Astrocyte of the spinal cord (primary cell): ENCODE data around the gene NOL7.

Experiments
- DNase-seq: peaks from one replicate; pipeline ENCODE4 v3.0.0; 2011; ENCODE audit warnings: low read depth, low spot score
- H3K4me3 ChIP-seq: 2 replicates; pipeline ENCODE4 v1.5.1; 2011; ENCODE audit warnings: low read depth, mild to moderate bottlenecking, low read length, moderate library complexity
- CTCF ChIP-seq: IDR thresholded peaks from 2 replicates; pipeline ENCODE4 v1.5.1; 2012; ENCODE audit warnings: low read depth, mild to moderate bottlenecking, low read length, inconsistent platforms
- in situ Hi-C: cut with HindIII; loops from 2 replicates; pipeline ENCODE4 v1.10.0; 2017; ENCODE audit warnings: low sequenced_read_pairs

The NOL7 gene

DNA sequence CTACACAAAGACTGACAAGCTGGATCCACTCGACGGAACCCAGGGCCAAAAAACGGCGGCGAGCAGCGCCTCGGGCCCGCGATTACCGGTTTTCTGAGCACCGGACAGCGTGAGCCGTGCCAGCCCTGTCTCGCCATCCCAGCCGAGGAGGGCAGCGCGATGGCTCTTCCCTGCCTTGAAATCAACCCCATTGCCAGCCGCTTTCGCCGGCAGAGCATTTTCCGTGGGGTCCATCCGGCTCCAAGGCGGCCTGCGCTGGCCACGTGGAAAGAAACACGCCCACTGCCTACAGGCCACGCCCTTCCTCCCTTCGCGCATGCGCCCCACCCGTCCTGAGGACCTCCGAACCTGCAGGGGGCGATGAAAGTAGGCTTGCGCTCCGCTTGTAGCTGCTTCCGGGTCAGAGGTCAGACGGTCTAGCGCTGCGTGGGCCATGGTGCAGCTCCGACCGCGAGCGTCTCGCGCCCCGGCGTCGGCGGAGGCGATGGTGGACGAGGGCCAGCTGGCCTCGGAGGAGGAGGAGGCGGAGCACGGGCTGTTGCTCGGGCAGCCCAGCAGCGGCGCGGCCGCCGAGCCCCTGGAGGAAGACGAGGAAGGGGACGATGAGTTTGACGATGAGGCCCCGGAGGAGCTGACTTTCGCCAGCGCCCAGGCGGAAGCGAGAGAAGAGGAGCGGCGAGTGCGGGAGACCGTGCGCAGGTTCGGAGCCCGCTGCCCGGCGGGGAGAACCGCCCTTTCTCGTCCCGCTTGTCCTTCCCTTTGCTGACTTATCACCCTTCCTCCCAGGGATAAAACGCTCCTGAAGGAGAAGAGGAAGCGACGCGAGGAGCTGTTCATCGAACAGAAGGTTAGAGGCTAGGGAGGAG is at the start of gene NOL7:
Gene NOL7, plus strand, starts transcription at position 410 of the 866 bp plus-strand sequence. Its CDS starts 24 bp downstream, at position 434.
- TF ChIP-seq CTCF: peak; percentile 89
- peak within 1 kb of the TSS; percentile 94 for H3K4me3 ChIP-seq
- in situ Hi-C loops: no loop called here
- peak; percentile 98 for DNase-seq

DNA sequence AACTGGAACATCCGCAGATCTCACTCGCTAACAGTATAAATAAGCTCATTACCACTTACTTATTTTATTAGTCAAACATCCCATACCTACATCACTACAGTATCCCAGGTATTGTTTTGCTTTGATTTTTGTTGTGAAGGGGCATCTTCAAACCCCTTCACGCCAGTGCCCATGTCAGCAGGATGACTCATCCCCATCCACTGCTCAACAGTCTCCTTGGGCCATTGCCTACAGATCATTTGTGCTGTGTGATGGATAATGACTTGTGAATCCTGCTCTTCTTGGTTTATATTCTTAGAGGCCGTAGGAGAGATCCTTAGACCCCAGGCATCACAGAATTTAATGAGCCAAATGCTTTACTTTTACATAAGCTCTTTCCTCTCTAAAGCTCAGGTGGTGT is 49.2 kb upstream of the NOL7 start:
- TF ChIP-seq CTCF: no peak
- in situ Hi-C loops: no loop called here
- no peak for DNase-seq
- H3K4me3 ChIP-seq: no peak overlapping the region

DNA sequence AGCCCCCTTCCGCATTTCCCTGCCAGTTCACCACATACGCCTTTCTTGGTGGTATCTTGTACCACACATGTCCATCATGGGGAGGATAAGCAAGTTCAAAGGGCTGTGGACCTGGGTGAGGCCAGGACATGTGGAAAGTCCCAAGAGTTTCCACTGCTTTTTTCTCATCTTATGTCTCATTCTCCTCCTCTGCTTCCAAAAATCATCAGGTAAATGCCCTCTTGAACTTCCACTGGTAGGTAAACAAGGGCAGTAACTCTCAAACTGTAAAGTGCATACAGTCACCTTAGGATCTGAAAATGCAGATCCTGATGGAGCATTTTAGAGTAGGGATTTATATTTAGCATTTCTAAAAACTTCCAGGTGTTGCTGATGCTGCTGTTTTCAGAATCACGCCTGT is 48.6 kb upstream of the NOL7 start:
- no peak for DNase-seq
- H3K4me3 ChIP-seq: no peak overlapping the region
- in situ Hi-C loops: no loop called here
- no peak for TF ChIP-seq CTCF

DNA sequence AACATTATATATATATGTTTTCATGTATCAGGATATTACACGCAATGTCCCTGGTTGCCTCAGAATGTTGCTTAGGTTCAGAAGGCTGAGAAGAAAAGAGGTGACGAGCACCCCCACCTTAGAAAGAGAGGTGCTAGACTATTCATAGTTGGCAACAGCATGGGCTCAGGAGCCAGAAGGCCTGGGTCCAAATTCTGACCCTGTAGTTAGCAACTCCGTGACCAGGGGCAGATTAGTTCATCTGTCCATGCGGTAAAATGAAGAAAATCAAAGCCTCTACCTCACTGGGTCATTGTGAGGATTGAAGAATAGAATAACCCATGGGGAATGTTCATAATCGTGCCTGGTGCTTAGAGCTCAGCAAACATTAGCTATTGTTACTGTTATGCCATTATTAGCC is 46.2 kb upstream of the NOL7 start:
- TF ChIP-seq CTCF: no peak
- in situ Hi-C loops: no loop called here
- no peak for DNase-seq
- no peak overlapping the region for H3K4me3 ChIP-seq

GRCh38 chr6:13572240-13572639 is 42.9 kb upstream of the NOL7 start:
- no peak overlapping the region for H3K4me3 ChIP-seq
- in situ Hi-C loops: no loop called here
- no peak for DNase-seq
- no peak for TF ChIP-seq CTCF

GRCh38 chr6:13572951-13573654 is 42.0 kb upstream of the NOL7 start:
- no peak for TF ChIP-seq CTCF
- H3K4me3 ChIP-seq: peak overlapping the region; percentile 81
- in situ Hi-C loops: no loop called here
- DNase-seq: no peak
